GM21526 (cell line): ENCODE measurements around the gene ITIH2.

Source experiments
- ATAC-seq: cut with Tn5 transposase; IDR thresholded peaks from one replicate; pipeline ENCODE4 v1.9.1; 2021; ENCODE audit warnings: moderate library complexity; ENCODE audit not compliant: unreplicated experiment, low FRiP score

Gene ITIH2

DNA sequence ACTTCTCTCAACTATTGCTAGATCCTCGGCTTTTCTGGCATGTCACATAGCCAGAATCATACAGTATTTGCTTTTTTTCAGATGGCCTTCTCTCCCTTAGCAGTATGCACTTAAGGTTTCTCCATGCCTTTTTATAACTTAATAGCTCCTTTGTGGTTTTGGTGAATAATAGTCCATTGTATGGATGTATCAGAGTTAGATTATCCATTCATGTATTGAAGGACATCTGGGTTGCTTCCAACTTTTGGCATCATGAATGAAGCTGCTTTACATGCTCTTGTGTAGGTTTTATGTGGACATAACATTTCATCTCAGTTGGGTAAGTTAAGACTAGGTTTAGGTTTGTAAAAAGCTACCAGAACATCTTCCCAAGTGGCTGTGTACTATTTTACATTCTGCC lies 89.4 kb downstream of the ITIH2 start:
- ATAC-seq: no peak

DNA sequence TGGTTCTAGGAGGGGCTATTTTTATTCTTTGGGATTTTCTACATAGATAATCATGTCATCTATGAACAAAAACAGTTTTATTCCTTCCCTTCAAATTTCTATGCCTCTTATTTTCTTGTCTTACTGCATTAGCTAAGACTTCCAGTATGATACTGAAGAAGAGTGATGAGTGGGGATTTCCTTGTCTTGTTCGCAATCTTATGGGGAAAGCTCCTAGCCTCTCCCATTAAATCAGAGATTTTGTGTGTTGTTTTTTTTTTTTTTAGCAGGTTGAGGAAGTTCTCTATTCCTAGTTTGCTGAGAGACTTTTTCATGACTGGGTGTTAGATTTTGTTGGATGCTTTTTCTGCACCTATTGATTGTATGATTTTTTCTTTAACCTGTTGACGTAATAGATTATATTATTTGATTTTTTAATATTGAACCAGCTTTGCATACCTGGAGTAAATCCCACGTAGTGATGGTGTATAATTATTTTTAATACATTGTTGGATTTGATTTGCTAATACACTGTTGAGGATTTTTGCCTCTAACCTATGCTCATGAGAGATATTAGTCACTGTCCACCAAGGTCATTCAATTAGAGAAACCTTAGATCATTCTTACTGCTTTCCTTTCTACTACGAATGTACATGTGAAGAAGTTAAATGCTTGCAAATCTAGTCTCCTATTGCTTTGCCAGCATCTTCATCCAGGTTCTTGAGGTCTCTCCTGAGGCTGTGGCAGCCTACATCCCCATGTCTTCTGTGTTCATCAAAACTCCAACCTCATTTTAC lies 91.3 kb downstream of the ITIH2 start:
- ATAC-seq: no peak

DNA sequence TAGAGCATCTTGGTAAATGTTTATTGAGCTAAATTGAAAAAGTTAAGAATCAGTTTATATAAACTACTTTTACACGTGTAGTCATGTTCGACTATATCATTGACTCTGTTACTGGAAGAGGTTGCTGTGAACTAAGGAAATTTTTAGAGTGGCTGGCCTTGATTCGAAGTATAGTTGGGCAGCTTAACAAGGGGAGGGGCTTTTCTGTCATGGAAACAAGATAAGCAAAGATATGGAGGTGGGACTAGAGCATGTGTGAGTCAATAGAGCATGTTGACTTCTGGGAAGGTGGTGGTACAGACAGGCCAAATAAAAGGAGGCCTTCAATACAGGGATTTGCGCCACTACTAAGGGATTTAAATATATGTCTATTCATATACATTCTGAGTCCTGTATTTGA lies 92.5 kb downstream of the ITIH2 start:
- no peak for ATAC-seq

DNA sequence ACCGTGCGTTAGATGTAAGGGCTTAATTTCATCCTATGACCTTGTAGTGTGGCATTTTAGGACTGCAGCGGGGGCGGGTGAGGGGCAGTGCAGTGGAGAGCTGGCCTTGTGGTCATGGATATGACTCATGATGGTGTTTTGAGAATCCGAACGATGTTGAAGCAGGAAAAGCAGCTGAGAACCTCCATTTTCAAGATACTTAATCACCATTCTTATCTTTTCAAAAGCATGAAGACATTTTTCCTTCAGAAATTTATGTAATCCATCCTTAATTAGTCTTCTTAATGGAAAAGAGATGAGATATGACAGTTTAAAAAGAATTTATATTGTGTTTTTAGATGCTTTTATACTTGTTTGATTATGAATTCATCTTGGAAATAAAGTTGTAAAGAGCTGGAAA lies 94.5 kb downstream of the ITIH2 start:
- no peak for ATAC-seq
